HEK293T (cell line): Measurements from ENCODE around the gene KCNMB3.
"Not testable (repeated sequence)": the region's sequence is repeated elsewhere in the genome, so short reads cannot be mapped to it uniquely, and the experiment has no call there.

ENCODE experiments used
- CTCF ChIA-PET: fragments of 350-600 bp; formaldehyde crosslinking; extraction: SDS; loops from one replicate; lab custom pipeline; 2021; ENCODE audit warnings: antibody characterized with exemption, inconsistent platforms; lab: Yijun Ruan, JAX
- POLR2A ChIA-PET: fragments of 350-600 bp; formaldehyde crosslinking; extraction: SDS; loops from one replicate; lab custom pipeline; 2020; ENCODE audit warnings: antibody characterized with exemption, inconsistent platforms; lab: Yijun Ruan, JAX
- DNase-seq: peaks from one replicate; pipeline ENCODE4 v3.0.0; 2012; ENCODE audit warnings: mixed read lengths; ENCODE audit errors: extremely low spot score
- ARNT ChIP-seq: fragments of 450-650 bp; IDR thresholded peaks from 2 replicates; pipeline ENCODE4 v1.6.1; 2017; ENCODE audit warnings: mild to moderate bottlenecking
- BHLHE40 ChIP-seq: fragments of 450-650 bp; IDR thresholded peaks from 2 replicates; pipeline ENCODE4 v1.6.1; 2016; ENCODE audit warnings: mild to moderate bottlenecking, moderate library complexity, borderline replicate concordance
- CTBP1 ChIP-seq: fragments of 450-650 bp; IDR thresholded peaks from 2 replicates; pipeline ENCODE4 v1.6.1; 2016; ENCODE audit warnings: borderline replicate concordance
- ELF4 ChIP-seq: fragments of 450-650 bp; IDR thresholded peaks from 2 replicates; pipeline ENCODE4 v1.6.1; 2017; ENCODE audit warnings: antibody characterized with exemption
- FOXA1 ChIP-seq: fragments of 450-650 bp; IDR thresholded peaks from 2 replicates; pipeline ENCODE4 v1.6.1; 2016; ENCODE audit warnings: mild to moderate bottlenecking
- FOXK2 ChIP-seq: fragments of 450-650 bp; IDR thresholded peaks from 2 replicates; pipeline ENCODE4 v1.6.1; 2016; ENCODE audit warnings: mild to moderate bottlenecking
- FOXM1 ChIP-seq: fragments of 450-650 bp; IDR thresholded peaks from 2 replicates; pipeline ENCODE4 v1.6.1; 2017; ENCODE audit warnings: mild to moderate bottlenecking, borderline replicate concordance
- HDGF ChIP-seq: fragments of 450-650 bp; IDR thresholded peaks from 2 replicates; pipeline ENCODE4 v1.6.1; 2017; ENCODE audit warnings: antibody characterized with exemption, borderline replicate concordance
- L3MBTL2 ChIP-seq: fragments of 450-650 bp; conservative IDR thresholded peaks from 2 replicates; pipeline ENCODE4 v1.6.1; 2016; ENCODE audit warnings: mild to moderate bottlenecking
- LEF1 ChIP-seq: fragments of 450-650 bp; IDR thresholded peaks from 2 replicates; pipeline ENCODE4 v1.6.1; 2017; ENCODE audit warnings: mild to moderate bottlenecking, borderline replicate concordance
- NFRKB ChIP-seq: fragments of 450-650 bp; IDR thresholded peaks from 2 replicates; pipeline ENCODE4 v1.6.1; 2016; ENCODE audit warnings: mild to moderate bottlenecking, moderate library complexity
- SP1 ChIP-seq: fragments of 450-650 bp; IDR thresholded peaks from 2 replicates; pipeline ENCODE4 v1.6.1; 2017
- SUZ12 ChIP-seq: fragments of 450-650 bp; IDR thresholded peaks from 2 replicates; pipeline ENCODE4 v1.6.1; 2016; ENCODE audit warnings: mild to moderate bottlenecking
- TARDBP ChIP-seq: fragments of 450-650 bp; IDR thresholded peaks from 2 replicates; pipeline ENCODE4 v1.6.1; 2016
- ZNF384 ChIP-seq: fragments of 450-650 bp; IDR thresholded peaks from 2 replicates; pipeline ENCODE4 v1.6.1; 2016
- TF ChIP-seq, protein P1 (sequence below): fragments of 450-650 bp; IDR thresholded peaks from 2 replicates; pipeline ENCODE4 v1.6.1; 2016

KCNMB3 gene

GRCh38 chr3:179276743-179277142 lies 25.8 kb upstream of the KCNMB3 start:
- ChIA-PET POLR2A (no interaction called here), CTCF (no interaction called here)
- no peak for TF ChIP-seq ARNT
- TF ChIP-seq TARDBP: no peak
- no peak for TF ChIP-seq CTBP1
- TF ChIP-seq ZNF384: no peak
- no peak for TF ChIP-seq BHLHE40
- DNase-seq: no peak

DNA sequence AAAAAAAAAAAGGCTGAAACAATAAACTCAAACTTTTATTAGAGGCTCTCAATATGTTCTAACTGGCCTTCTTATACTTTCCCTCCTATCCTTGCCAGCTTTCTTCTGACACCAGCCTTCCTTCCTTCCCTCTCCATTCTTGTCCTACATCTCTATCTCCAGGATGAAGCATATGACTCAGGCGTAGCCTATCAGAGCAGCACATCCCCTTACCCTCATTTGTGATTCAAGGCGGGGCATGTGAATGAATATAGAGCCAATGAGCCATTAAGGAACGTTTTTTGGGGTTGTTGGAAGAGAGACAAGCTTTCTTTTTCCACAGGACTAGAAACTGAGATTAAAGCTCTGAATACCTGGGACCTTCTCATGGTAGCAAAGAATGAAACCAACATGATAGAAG lies 25.1 kb upstream of the KCNMB3 start:
- no peak for TF ChIP-seq FOXA1
- no peak for TF ChIP-seq FOXK2
- TF ChIP-seq, protein P1, sequence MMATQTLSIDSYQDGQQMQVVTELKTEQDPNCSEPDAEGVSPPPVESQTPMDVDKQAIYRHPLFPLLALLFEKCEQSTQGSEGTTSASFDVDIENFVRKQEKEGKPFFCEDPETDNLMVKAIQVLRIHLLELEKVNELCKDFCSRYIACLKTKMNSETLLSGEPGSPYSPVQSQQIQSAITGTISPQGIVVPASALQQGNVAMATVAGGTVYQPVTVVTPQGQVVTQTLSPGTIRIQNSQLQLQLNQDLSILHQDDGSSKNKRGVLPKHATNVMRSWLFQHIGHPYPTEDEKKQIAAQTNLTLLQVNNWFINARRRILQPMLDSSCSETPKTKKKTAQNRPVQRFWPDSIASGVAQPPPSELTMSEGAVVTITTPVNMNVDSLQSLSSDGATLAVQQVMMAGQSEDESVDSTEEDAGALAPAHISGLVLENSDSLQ: no peak
- TF ChIP-seq ZNF384: no peak
- no peak for TF ChIP-seq L3MBTL2
- TF ChIP-seq BHLHE40: no peak
- TF ChIP-seq CTBP1: no peak
- no peak for TF ChIP-seq HDGF
- no peak for TF ChIP-seq ELF4
- TF ChIP-seq TARDBP: no peak
- TF ChIP-seq SP1: no peak
- no peak for TF ChIP-seq FOXM1
- TF ChIP-seq ARNT: no peak
- DNase-seq: no peak
- ChIA-PET CTCF (interaction anchor here (0.7 kb wide), 1 partner anchor 319 kb away, joined by 3 read pairs; no protein-coding TSS in a partner anchor), POLR2A (interaction anchor here (1.3 kb wide), 1 partner anchor 10 kb away, joined by 4 read pairs; no protein-coding TSS in a partner anchor)

GRCh38 chr3:179274434-179274833 lies 23.5 kb upstream of the KCNMB3 start:
- POLR2A ChIA-PET, CTCF ChIA-PET: not testable (repeated sequence)

GRCh38 chr3:179272385-179272784 lies 21.5 kb upstream of the KCNMB3 start:
- DNase-seq: no peak
- TF ChIP-seq ELF4 (no peak), L3MBTL2 (no peak), FOXM1 (no peak), NFRKB (no peak), BHLHE40 (no peak), ZNF384 (no peak), CTBP1 (no peak), TARDBP (no peak), ARNT (no peak), SUZ12 (no peak), FOXA1 (no peak), SP1 (no peak)
- TF ChIP-seq, protein P1: no peak
- POLR2A ChIA-PET: no interaction called here
- CTCF ChIA-PET: interaction anchor here (0.6 kb wide), 2 partner anchors 48 to 253 kb away, joined by 3 to 4 read pairs; no protein-coding TSS in a partner anchor

More at GRCh38 chr3:179274434-179274833, 23.5 kb upstream of the KCNMB3 start:
- not testable (repeated sequence) for DNase-seq

- ChIA-PET POLR2A (no interaction called here), CTCF (no interaction called here)
- TF ChIP-seq FOXA1: no peak
- TF ChIP-seq FOXM1: no peak
- TF ChIP-seq ELF4: no peak
- TF ChIP-seq ZNF384: no peak
- no peak for TF ChIP-seq CTBP1
- no peak for TF ChIP-seq TARDBP
- no peak for TF ChIP-seq SP1
- no peak for DNase-seq
Measured at GRCh38 chr3:179269152-179269707, 18.3 kb upstream of the KCNMB3 start.

DNA sequence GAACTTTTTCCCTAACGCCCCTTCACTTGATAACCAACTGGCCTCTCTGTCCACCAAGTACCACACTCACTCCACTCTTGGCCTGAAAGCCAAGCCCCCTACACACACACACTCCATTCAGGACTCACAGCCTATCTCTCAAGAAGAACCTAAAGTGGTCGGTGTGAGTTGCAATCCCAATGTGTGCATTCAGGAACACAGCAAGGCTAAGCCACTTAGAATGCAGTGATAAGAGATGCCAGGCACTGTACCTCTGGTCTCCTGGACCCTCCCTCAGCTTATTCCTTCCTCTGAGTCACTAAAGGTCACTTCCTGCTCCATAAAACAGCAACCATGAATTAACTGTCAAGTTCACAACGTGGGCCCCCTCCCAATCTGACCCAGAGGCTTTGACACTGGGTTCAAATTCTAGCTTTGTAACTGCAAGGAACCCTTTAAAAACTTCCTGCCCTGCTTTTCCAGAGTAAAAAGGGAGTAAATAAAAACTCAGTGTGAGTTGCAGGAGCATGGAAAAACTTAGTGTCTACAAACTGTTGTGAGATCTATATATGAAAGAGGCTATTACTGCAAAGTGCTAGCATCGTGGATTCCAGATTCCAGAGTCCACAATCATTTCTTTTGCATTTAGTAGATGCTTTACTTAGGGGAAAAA lies 17.6 kb upstream of the KCNMB3 start:
- TF ChIP-seq TARDBP (no peak), FOXM1 (no peak), ZNF384 (no peak), SP1 (no peak), FOXA1 (no peak), NFRKB (no peak), HDGF (no peak), SUZ12 (no peak), BHLHE40 (no peak), FOXK2 (no peak), ARNT (no peak), ELF4 (no peak), L3MBTL2 (no peak), LEF1 (no peak)
- TF ChIP-seq, protein P1: no peak
- ChIA-PET POLR2A (no interaction called here), CTCF (no interaction called here)
- DNase-seq: no peak
